HG03103 (cell line): ENCODE results near the gene SIN3A.
"Not testable (repeated sequence)": the region's sequence is repeated elsewhere in the genome, so short reads cannot be mapped to it uniquely, and the experiment has no call there.

Experiments
- ATAC-seq: cut with Tn5 transposase; IDR thresholded peaks from one replicate; pipeline ENCODE4 v1.9.1; 2021; ENCODE audit warnings: low read depth; ENCODE audit not compliant: unreplicated experiment

Gene SIN3A

GRCh38 chr15:75450307-75451201 lies 936 bp downstream of the SIN3A start:
- peak; percentile 24 for ATAC-seq

- ATAC-seq, result no peak
These were observed 1.7 kb downstream of the SIN3A start for GRCh38 chr15:75449585-75450306.

- not testable (repeated sequence) for ATAC-seq
These were observed 3.3 kb downstream of the SIN3A start for GRCh38 chr15:75448171-75448570.

DNA sequence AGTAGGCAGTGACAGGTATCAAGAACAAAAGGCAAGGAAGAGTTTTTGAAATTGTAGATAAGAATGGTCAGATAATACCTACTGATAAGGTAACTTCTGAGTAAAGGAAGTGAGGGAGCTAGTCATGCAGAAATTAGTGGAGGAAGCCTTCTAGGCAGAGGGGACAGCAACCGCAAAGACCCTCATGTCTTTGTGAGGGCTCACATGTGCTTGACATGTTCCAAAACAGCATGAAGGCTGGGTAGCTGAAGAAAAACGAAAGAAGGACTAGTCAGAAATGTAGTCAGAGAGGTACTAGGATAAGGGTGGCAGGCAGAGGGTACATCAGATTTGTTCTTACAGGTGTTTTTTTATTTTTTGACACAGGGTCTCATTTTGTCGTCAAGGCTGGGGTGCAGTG lies 5.3 kb downstream of the SIN3A start:
- ATAC-seq, result no peak

- ATAC-seq, result not testable (repeated sequence)
These were observed 6.2 kb downstream of the SIN3A start for GRCh38 chr15:75445324-75445723.

DNA sequence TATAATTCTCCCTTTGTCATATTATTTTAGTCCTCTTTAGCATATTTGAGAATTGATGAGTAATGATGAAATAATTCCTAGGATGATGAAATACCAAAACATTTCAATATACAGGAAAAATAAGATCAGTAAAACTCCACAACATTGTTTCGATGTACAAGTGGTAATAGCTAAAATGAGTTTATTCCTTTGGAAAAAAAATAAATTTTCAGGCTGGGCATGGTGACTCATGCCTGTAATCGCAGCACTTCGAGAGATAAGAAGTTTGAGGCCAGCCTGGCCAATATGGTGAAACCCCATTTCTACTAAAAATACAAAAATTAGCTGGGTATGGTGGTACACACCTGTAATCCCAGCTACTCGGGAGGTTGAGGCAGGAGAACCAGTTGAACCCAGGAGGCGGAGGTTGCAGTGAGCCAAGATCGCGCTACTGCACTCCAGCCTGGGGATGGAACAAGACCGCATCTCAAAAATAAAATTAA lies 7.5 kb downstream of the SIN3A start:
- not testable (repeated sequence) for ATAC-seq

DNA sequence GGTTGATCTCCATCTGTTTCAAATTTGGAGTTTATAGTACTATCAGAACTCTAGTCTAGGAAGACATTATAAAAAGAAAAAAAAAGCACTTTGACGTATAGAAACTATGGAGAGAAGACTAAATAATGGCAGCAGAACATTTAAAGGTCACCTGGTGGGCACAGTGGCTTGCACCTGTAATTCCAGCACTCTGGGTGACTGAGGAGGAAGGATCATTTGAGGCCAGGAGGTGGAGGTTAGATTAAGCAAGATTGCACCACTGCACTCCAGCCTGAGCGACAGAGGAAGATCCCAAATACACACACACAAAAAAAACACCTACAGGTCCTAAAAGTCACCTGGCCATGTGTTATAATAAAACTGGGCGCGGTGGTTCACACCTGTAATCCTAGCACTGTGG lies 13.8 kb downstream of the SIN3A start:
- no peak for ATAC-seq

- ATAC-seq, result no peak
These were observed 14.6 kb downstream of the SIN3A start for GRCh38 chr15:75436881-75437280.

- ATAC-seq, result no peak
These were observed 19.8 kb downstream of the SIN3A start for GRCh38 chr15:75431682-75432081.

DNA sequence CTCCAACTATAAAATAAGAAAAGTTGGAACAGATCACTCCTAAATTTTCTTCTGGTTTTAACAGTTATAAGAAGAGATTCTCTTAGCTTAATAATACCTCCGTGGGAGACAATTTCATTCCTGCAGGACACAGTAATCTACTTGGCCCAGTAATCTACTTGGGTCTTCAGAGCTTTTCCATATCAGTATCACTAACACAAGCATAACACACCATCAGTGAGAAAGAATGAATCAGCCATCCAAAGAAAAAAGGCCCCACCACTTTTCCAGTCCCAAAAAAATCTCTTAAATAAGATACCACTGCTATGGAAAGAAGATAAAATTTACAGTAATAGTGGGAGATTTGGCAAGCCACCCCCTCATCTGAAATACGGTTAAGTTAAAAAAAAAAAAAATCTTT lies 20.2 kb downstream of the SIN3A start:
- no peak for ATAC-seq

DNA sequence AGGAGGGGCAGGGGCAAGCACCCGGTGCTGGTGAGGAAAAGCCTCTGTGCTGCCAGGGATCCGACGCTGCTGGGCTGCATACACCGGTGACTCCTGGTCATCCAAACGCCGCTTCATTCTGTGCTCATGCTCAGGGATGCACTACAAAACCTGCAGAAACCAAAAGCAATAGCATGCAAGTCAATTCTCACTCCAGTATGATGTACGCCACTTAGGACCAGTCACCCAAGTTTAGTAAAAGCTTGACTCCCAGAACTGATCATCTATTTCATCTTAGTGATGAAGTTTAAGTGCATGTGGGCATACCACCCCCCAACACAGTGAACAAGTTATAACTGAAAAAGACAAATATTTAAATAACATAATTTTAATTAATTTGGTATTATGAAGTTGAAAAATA lies 21.2 kb downstream of the SIN3A start:
- ATAC-seq, result no peak

GRCh38 chr15:75428152-75428551 lies 23.3 kb downstream of the SIN3A start:
- no peak for ATAC-seq

DNA sequence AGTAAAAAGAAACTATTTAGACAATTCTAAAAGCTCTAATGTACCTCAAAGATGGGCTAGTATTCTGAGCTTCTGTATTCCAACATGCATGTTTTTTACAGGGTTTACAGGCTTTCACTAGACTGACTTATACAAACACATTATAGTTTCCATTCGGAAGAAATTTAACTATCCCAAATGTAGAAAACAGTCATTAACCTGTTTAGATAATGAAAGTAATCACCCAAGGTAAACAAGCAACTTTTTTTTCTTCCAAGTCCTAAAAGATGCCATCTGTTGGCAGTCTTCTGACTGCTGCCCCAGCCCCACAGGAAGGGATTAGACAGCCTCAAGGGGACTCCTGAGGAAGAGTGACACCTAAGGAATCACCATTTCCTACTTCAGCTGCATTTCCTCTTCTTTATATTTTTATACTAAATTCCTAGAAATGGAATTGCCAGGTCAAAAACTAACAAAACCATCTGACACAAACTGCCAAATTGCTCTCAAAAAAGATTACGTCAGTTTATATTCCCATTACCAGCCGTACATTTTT lies 25.5 kb downstream of the SIN3A start:
- no peak for ATAC-seq

DNA sequence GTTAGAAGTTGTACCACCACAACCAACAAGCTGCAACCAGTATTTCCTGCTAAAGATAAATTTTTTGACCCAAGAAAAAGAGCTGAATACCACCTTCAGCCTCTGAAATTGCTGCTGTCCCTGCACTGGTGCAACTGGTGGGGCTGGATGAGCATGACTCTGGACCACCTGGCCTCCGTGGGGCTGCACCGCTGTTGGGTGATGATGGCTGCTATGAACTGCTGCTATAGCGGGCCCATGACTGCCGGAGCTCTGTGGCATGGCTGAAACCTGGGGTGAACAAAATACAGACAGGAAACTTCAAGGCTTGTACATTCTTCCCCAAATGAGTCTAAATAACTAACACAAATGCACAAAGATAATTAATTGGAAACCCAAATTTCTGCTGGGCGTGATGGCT lies 28.9 kb downstream of the SIN3A start:
- ATAC-seq, result no peak

GRCh38 chr15:75420698-75421097 lies 30.8 kb downstream of the SIN3A start:
- ATAC-seq, result no peak

DNA sequence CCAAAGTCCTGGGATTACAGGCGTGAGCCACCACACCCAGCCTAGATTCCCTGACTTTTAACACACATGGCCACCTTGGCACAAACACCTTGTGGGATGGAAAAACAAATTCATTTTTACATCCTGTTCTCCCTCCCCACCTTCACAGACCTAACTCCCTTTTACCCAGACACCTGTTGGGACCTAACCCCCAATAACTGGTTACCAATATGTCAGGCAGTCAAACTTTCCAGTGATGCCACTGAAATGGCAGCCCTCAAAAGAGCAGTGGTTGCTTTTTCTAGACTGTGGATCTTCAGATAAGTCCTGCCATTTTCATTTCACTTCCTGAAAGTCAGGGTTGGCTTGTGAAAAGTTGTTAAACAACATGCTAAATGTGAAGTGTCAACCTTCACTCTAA lies 34.9 kb downstream of the SIN3A start:
- ATAC-seq, result no peak

DNA sequence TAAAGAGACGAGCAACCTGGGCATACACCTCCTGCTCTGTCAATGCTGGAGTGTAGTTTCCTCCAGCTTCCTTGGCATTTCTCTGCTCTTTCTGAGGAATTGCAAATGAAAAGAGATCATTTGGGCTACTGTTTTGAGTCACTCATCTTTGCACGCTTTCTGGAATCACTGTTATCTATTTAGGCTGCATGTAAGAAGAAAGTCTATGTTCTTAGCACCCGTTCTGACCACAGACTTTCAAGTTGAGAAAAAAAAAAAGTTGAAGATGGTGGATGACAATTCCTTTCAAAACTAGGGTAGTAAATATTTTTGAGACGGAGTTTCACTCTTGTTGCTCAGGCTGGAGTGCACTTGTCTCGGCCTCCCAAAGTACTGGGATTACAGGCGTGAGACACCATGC lies 41.3 kb downstream of the SIN3A start:
- ATAC-seq, result no peak

GRCh38 chr15:75407083-75407482 lies 44.4 kb downstream of the SIN3A start:
- no peak for ATAC-seq

- no peak for ATAC-seq
These were observed 47.6 kb downstream of the SIN3A start for GRCh38 chr15:75403892-75404291.

DNA sequence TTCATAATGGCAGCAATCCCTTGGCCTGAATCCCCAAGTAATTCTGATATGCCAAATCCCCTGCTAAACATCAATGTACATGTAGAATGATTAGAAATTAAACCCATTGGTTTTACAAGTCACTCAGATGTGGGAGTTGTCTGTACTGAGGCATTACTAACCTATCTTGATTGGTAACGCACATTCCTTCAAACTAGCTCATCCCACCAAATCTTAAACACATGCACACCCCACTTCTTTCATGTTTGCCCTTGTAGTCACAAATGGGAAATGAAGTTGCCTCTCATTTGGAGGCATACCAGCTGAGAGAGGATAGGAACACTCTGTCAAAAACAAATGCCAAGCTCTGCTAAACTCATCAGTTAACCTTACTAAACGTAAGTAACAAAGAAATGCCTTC lies 54.0 kb downstream of the SIN3A start:
- no peak for ATAC-seq

DNA sequence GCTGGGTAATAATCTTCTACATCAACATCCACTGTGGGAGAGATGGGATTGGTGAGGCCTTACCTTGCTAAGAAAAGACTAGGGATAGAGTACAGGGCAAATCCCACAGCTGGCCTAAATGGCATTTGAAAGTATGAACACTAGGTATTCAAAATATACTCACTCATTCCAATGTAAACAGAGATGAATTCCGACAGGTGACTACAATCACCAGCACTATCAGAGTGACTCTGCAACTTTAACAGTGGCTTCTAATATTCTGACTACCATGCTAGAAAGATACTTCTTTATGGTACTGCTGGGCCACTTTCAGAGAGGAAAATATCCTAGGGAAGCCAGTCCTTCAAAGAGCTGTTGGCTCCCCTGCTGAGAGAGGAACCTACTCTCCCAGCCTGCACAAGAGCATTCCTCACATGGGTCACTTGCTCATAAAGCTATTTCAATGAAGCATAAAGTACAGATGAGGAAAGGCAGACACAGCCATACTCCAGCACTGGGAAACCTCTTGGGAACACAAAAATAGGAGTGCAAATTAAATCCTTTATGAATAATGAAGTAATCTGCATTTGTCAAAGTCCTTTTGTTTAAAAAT lies 61.6 kb downstream of the SIN3A start:
- no peak for ATAC-seq
